Activated CD4-positive, CD25-positive, alpha-beta regulatory T cell treated with anti-CD3 and anti-CD28 coated beads, Interleukin-2, amount 50 U/mL, for 72 hours (primary cell): ENCODE measurements around the gene RWDD4.

Experiments used
- DNase-seq: peaks from one replicate; pipeline ENCODE4 v3.0.0; 2021

RWDD4 gene

GRCh38 chr4:183599284-183599683 is 59.7 kb downstream of the RWDD4 start:
- no peak for DNase-seq

GRCh38 chr4:183596067-183596757 is 62.8 kb downstream of the RWDD4 start:
- no peak for DNase-seq

GRCh38 chr4:183594823-183595222 is 64.2 kb downstream of the RWDD4 start:
- DNase-seq, result no peak

- no peak for DNase-seq
Observed at GRCh38 chr4:183591301-183591700, 67.7 kb downstream of the RWDD4 start.
